Activated CD8-positive, alpha-beta memory T cell treated with anti-CD3 and anti-CD28 coated beads, Interleukin-2, amount 50 U/mL, for 1 hour (primary cell): Measurements from ENCODE around the gene NMUR2.

Experiments used
- DNase-seq: peaks from one replicate; pipeline ENCODE4 v3.0.0-alpha.2; 2020; ENCODE audit errors: extremely low read depth

NMUR2 gene

DNA sequence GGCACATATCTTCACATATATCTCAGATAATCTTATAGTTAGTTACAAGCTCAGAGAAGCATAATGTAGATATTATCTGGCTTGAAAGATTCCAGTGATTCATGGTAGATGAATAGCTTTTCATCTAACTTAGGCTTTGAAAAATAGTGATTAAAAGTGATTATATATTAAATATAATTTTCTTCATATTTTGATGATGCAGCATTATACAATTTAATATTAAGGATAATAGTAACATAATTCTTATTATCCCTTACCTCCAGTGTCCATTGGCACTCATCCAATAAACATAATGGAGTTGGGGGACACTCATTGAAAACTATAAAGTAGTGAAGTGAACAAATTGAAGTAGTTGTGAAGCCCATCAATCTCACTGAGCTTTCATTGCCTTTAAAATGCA is 35.8 kb downstream of the NMUR2 start:
- no peak for DNase-seq

DNA sequence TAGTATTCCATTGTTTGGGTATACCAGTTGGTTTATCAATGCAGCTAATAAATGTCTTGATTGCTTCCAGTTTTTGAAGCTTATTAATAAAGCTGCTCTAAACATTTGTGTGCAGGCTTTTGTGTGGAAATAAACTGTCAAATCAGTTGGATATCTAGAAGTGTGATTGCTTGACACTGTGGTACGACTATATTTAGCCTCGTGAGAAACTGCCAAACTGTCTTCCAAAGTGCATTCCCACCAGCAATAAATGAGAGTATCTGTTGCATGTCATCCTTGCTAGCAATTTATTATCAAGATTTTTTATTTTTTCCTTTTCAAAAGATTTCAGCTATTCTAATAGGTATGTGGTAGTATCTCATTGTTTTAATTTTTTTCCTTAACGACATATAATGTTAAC is 37.5 kb downstream of the NMUR2 start:
- no peak for DNase-seq

DNA sequence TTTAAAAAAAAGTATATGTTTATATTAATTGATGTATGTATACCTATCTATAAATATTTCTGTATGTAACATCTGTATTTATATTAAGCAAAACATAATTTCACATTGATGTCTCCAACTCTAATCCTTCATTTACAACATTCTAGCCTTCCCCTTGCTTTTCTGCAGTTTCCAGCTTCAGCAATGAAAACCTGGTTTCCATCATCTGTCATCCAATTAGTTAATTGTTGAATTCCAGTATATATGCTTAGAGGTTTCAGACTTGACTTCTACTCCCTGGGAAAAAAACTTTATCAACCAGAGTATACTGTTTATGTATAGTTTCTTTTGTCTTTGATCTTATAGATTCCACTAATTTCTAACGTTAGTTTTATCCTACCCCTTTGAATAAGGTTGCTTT is 38.4 kb downstream of the NMUR2 start:
- no peak for DNase-seq

DNA sequence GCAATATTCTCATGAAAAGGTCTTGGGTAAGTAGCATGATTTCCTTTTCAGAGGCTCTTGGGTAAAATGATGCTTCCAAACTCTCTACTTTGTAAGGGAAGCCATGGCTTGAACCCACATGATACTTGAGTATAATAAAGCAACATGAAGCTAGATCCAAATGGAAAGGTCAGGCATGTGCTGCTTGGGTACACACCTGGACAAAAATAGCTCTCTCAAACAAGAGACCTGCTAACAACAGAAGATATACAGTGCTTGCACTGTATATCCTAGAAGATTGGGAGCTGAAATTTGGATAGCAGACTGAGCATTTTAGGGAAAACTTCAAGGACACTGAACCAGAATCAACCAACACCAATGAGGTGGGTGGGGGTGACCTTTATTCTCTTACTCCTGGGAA is 40.2 kb downstream of the NMUR2 start:
- no peak for DNase-seq

DNA sequence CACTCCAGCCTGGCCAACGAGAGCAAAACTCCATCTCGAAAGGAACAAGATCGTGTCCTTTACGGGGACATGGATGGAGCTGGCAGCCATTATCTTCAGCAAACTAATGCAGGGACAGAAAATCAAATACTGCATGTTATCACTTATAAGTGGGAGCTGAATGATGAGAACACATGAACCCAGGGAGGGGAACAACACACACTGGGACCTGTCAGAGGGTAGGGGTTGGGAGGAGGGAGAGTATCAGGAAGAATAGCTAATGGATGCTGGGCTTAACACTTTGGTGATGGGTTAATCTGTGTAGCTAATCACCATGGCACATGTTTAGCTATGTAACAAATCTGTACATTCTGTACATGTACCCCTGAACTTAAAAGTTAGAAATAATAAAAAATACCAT is 40.9 kb downstream of the NMUR2 start:
- no peak for DNase-seq

DNA sequence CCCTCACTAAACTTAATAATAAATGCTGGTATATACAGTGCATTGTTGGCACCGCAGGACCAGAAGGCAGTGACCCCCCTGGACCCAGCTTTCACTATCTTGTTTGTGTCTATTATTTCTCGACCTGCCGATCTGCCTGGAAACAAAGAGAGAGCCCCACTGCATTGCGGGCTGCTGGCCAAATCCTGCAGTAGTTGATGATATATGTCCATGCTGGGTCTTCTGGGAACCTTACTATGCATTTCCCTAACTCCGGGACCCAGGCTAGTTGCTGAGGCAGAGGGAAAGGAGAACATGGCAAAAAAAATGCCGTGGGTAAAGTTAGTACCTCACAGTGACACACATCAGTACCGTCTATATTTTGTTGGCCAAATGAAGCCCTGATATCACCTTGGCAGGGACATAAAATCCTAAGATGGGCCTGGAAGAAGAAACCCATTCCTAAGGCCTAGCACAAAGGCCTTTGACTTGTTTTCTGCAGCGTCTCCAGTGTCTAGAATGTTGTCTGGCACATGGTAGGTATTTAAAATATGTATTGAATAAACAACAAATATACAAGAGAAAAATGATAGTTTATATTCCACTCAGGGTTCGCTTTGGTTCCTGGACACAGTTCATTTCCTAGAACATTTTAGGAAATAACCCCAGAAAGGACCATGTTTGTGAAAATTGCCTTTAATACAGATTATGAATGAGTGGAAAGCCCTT is 46.1 kb downstream of the NMUR2 start:
- no peak for DNase-seq

DNA sequence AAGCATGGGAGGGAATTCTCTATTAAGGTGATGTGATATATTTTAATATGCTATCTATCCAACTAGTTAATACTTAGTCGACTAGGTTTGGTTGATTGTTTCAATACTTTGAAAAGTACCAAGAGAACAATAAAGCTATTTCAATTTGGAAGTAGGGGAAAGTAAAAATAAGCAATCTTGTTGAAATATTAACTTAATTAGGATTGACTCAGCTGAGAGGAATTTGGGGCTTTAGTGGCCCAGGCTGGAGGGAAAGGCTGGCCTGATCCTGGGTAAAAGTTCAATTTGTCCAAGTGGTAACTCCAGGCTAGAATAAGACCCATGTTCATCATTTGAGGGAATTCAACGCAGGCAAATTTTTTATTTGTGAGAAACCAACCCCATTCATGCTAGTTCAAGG is 48.6 kb downstream of the NMUR2 start:
- no peak for DNase-seq

DNA sequence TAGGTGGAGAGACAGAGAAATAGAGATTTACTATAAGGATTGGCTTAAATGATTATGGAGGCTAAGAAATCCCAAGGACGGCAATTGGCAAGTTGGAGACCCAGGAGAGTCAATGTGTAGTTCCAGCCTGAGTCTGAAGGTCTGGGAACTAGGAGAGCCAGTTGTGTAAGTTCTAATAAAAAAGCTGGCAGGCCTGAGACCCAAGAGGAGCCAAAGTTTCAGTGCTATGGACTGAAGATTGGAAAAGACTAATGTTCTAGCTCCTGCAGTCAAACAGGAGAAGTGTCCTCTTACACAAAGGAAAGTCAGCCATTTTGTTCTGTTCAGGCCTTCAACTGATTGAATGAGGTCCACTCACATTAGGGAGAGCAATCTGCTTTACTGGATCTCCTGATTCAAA is 50.0 kb downstream of the NMUR2 start:
- no peak for DNase-seq

DNA sequence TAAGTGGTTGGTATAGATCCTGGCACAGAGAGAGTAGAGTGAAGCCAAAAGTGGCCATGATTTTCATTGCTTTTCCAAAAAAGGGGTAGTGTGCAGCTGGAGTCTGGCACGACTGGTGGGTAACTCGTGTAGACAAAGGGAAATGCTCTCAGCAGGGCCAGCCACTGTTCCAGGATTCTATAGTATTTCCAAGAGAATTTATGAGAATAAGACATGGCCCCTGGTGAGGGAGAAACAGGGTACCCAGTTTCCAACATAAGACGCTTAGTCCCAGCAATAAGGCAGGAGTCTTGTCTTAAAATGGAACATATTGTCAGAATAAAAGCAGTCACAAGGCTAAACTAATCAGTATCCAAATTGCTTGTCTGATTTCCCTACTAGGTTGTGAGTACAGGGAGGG is 52.1 kb downstream of the NMUR2 start:
- DNase-seq: no peak

DNA sequence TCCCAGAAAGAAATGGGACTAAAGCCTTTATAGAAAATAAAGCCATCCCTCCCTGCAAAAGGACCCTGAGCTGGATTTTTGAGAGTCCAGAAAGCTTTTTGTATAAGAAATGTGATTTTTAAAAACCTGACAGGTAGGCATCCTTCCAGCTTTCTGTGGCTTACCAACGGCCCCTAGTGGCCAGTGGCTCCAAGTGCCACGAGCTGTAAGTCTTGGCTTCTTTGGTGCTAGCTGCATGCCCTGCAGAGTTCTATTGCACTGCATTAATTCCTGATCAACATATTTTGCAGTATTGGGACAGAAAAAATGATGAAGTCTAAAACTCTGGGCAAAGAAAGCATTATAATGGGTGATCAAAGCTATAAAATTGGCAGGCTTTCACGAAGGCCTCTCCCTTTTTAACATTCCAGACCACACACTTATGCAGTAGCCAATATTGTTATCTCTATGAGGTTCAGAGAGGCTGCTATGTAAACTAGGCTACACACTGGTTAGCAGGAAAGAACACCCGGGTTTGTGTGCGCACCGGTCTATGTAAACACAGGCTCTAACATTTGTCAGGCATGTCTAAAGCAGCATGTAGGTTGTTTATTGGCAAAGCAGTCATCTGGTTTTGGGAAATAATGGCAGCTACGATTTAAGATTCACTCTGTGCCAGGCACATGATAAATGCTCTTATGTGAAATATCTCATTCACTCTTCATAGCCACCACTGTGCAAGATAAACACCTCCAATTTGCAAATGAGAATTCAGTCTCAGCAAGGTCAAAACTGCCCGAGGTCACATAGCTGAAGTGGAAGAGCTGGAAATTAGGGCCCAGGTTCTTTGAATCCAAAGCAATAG is 55.2 kb downstream of the NMUR2 start:
- no peak for DNase-seq
